Ovary (tissue), 9 donors: ENCODE data around the gene NLGN4Y. TPM values are rescaled to one million over a fixed set of nuclear protein-coding genes. Genes with fewer than 3 reads are reported as not detected.

ENCODE experiments used
- DNase-seq, 5 donors: peaks; one replicate each; pipeline ENCODE4 v3.0.0-alpha.2; 2019 to 2020
- H3K27ac ChIP-seq, 2 donors: fragments of 200-600 bp; one replicate each; pipeline versions ENCODE4 v1.5.1 to v1.8.0; 2019 to 2022
- H3K27me3 ChIP-seq: fragments of 200-600 bp; one replicate; pipeline ENCODE4 v1.8.0; 2022
- H3K36me3 ChIP-seq: fragments of 200-600 bp; sonication (generic); one replicate; pipeline ENCODE4 v1.5.1; 2019
- H3K4me1 ChIP-seq: one replicate; pipeline ENCODE4 v1.8.1; 2013; ENCODE audit warnings: mild to moderate bottlenecking, moderate library complexity; ENCODE audit not compliant: insufficient read depth
- H3K4me3 ChIP-seq: fragments of 200-600 bp; sonication (generic); one replicate; pipeline ENCODE4 v1.5.1; 2017
- H3K9me3 ChIP-seq, 2 donors: fragments of 200-600 bp in 1 of 2; sonication (generic) in 1 of 2; one replicate each; pipeline versions ENCODE4 v1.5.1 to v1.8.1; 2013 to 2019; ENCODE audit warnings: mild to moderate bottlenecking in 1 of 2, moderate library complexity in 1 of 2
- CTCF ChIP-seq, 3 donors: fragments of 450-650 bp in 2 of 3; fragments of 200-600 bp in 1 of 3; IDR thresholded peaks; one replicate each; pipeline versions ENCODE4 v1.5.1 to v1.8.0; 2016 to 2022; ENCODE audit warnings: antibody characterized with exemption in 3 of 3, mild to moderate bottlenecking in 1 of 3
- EP300 ChIP-seq: sonication (generic); formaldehyde crosslinking; IDR thresholded peaks from one replicate; pipeline ENCODE4 v1.6.1; 2017; ENCODE audit warnings: antibody characterized with exemption
- POLR2A ChIP-seq: fragments of 450-650 bp; IDR thresholded peaks from one replicate; pipeline ENCODE4 v1.6.1; 2017; ENCODE audit warnings: antibody characterized with exemption, mild to moderate bottlenecking, moderate library complexity
- WGBS, 3 donors: extraction: QIAGEN DNeasy Blood & Tissue Kit in 1 of 3; methylation state at CpG; one replicate each; pipeline versions ENCODE4 v1.1.5 to v1.1.7; 2013 to 2017; 5-methylcytosine and 5-hydroxymethylcytosine counted together
- intact Hi-C, 4 donors: fragments of 100-400 bp; cut with DNase I; formaldehyde crosslinking; loops; one replicate each; pipeline versions ENCODE4 v1.11.0 to v1.15.1; 2022 to 2023
- polyA plus RNA-seq, 2 donors: library from polyadenylated mRNA; stranded (reverse); fragments of 200-250 nt in 1 of 2; fragments of 350-450 nt in 1 of 2; fragmentation: Illumina TruSeq in 1 of 2; extraction: RNeasy Lipid Tissue Mini Kit (QIAGEN cat#74804) in 1 of 2; gene quantifications; one replicate each; pipeline ENCODE4 v1.2.3, GENCODE V29; 2013 to 2014
- total RNA-seq, 7 donors: library from RNA; depleted of rRNA in 2 of 7; stranded (reverse); fragments of >200 nt in 2 of 7; fragmentation: NEBNext Ultra II Directional in 3 of 7; extraction: Animal tissue kit (Norgen Biotek cat#: 25700) in 3 of 7; gene quantifications; one replicate each; pipeline versions ENCODE4 v1.1.0 to v1.2.4, GENCODE V29; 2016 to 2023
- donor health status: DM: no; HTN: no; CAD: no; lungs with moderate emphysema.
- donor health status: DM: no; HTN: no; CAD: no.
- donor health status: Bipolar disorder and iron deficiency.
- donor health status: DM: yes; HTN: yes; CAD: no.
- donor health status: DM: no; HTN: no; CAD: no.
- donor health status: DM: yes; HTN: yes; CAD: no.

The NLGN4Y gene
- total and polyA plus RNA-seq, 9 donors = 0.15 to 0.88 (median 0.23) TPM; not detected in 6

- no peak for DNase-seq
- Histone ChIP-seq H3K4me1 (no peaks in the 10 kb centered on the region), H3K9me3 (no peaks in the 10 kb centered on the region), H3K36me3 (no peaks in the 10 kb centered on the region), H3K4me3 (no peak overlapping the region), H3K27ac (no peak overlapping the region), H3K27me3 (no peaks in the 10 kb centered on the region)
- no CpG with 5 or more reads among the region's 11 CpGs for WGBS, 3 donors
- TF ChIP-seq EP300 (no peak), POLR2A (no peak), CTCF (IDR thresholded peaks at IDR 0.05) (no peak)
- intact Hi-C loops = no loop called here
Measured at GRCh38 chrY:14793674-14794073, 269.3 kb downstream of the NLGN4Y start.

DNA sequence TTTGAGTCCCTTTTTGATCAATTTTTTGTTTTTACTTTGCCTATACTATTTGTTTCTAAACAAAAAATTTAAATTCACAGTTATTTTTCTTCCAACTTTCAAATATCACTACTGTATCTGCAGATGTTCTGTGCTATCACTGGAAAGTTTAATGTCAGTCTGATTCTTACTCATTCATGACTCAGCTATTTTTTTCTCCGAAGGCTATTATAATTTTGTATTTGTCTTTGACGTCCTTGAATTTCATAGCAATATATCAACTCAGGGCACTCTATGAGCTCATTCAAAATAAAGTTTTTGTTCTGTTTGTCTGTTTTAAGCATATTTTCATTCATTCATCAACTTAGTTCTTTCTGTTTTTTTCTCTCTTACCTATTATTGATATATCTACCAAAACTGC is 273.7 kb downstream of the NLGN4Y start:
- no peaks in the 10 kb centered on the region for H3K27me3 ChIP-seq
- no peak for DNase-seq
- no peaks in the 10 kb centered on the region for H3K4me1 ChIP-seq
- H3K4me3 ChIP-seq = no peak overlapping the region
- no peak overlapping the region for H3K27ac ChIP-seq
- no CpG with 5 or more reads among the region's 2 CpGs for WGBS, 3 donors
- TF ChIP-seq CTCF (IDR thresholded peaks at IDR 0.05) = no peak
- TF ChIP-seq EP300 = no peak
- TF ChIP-seq POLR2A = no peak
- no peaks in the 10 kb centered on the region for H3K36me3 ChIP-seq
- no peaks in the 10 kb centered on the region for H3K9me3 ChIP-seq
- intact Hi-C loops = no loop called here

GRCh38 chrY:14801096-14801495 is 276.8 kb downstream of the NLGN4Y start:
- WGBS, 3 donors = no CpG with 5 or more reads among the region's 2 CpGs
- intact Hi-C loops = no loop called here
- no peak for DNase-seq
- TF ChIP-seq EP300 = no peak
- Histone ChIP-seq H3K9me3 (no peaks in the 10 kb centered on the region), H3K27me3 (no peaks in the 10 kb centered on the region), H3K4me1 (no peaks in the 10 kb centered on the region), H3K36me3 (no peaks in the 10 kb centered on the region), H3K4me3 (no peak overlapping the region), H3K27ac (no peak overlapping the region)

DNA sequence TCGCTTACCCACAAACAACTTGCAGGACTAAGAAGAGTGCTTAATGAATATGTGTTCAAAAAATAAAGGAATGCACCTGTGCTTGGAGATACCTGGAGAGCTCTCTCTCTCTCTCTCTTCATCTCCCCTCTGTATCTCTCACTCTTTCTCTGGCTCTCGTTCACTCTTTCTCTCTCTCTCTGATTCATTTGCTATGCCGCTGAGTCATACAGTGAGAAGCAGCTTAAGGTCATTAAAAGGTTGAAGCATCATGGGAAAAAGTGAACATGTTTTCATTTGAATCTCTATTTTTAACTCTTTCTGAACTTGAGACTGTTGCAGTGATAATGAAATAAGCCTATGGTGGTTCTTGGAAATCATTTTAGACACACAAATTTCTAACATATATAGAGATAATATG is 277.8 kb downstream of the NLGN4Y start:
- intact Hi-C loops = no loop called here
- no CpG with 5 or more reads among the region's 3 CpGs for WGBS, 3 donors
- no peak for DNase-seq
- Histone ChIP-seq H3K9me3 (no peaks in the 10 kb centered on the region), H3K36me3 (no peaks in the 10 kb centered on the region), H3K4me1 (no peaks in the 10 kb centered on the region), H3K27me3 (no peaks in the 10 kb centered on the region), H3K27ac (no peak overlapping the region), H3K4me3 (no peak overlapping the region)
- TF ChIP-seq EP300 (no peak), CTCF (IDR thresholded peaks at IDR 0.05) (no peak), POLR2A (no peak)

DNA sequence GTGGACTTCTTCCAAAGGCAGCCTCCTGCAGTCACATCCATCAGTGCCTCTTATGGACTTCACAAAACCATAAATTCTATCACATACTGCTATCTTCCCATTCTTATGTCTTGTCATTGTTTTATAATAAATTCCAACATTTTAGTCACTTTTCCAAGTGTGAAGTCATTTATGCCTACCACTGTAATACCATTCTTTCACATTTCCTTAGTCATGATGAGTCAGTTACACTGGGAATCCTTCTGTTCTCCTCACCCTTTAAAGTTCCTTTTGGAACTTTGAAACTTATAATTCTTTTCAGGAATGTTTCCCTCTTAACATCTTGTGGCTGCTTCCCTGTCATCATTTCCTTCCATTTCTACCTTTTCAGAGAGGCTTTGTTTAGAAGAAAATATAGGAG is 279.7 kb downstream of the NLGN4Y start:
- no peak for DNase-seq
- TF ChIP-seq CTCF (IDR thresholded peaks at IDR 0.05) (no peak), POLR2A (no peak), EP300 (no peak)
- Histone ChIP-seq H3K27me3 (no peaks in the 10 kb centered on the region), H3K4me3 (no peak overlapping the region), H3K9me3 (no peaks in the 10 kb centered on the region), H3K36me3 (no peaks in the 10 kb centered on the region), H3K27ac (no peak overlapping the region), H3K4me1 (no peaks in the 10 kb centered on the region)
- intact Hi-C loops = no loop called here
